Heart left ventricle (tissue), 16 donors: ENCODE measurements around the gene LPAR3. TPM values are rescaled to one million over a fixed set of nuclear protein-coding genes. Genes with fewer than 3 reads are reported as not detected.

Experiments
- ATAC-seq, 4 donors: fragments of 200-7000 bp; cut with Tn5 transposase; one replicate each; pipeline ENCODE4 v1.9.1; 2020 to 2022; ENCODE audit warnings: moderate library complexity in 4 of 4, mild to moderate bottlenecking in 3 of 4, moderate number of reproducible peaks in 1 of 4
- DNase-seq, 5 donors: peaks; one replicate each; pipeline ENCODE4 v3.0.0-alpha.2; 2020
- H3K27ac ChIP-seq, 12 donors: fragments of 200-600 bp; sonication (generic) in 4 of 12; one replicate each; pipeline versions ENCODE4 v1.5.0 to v1.8.0; 2016 to 2022; ENCODE audit warnings: mild to moderate bottlenecking in 2 of 12
- H3K27me3 ChIP-seq, 9 donors: fragments of 200-600 bp; sonication (generic) in 2 of 9; one replicate each; pipeline versions ENCODE4 v1.5.1 to v1.8.0; 2016 to 2022; ENCODE audit warnings: mild to moderate bottlenecking in 3 of 9
- H3K36me3 ChIP-seq, 9 donors: fragments of 200-600 bp; sonication (generic) in 2 of 9; one replicate each; pipeline versions ENCODE4 v1.5.0 to v1.8.0; 2018 to 2022; ENCODE audit warnings: mild to moderate bottlenecking in 2 of 9
- H3K4me1 ChIP-seq, 12 donors: fragments of 200-600 bp; sonication (generic) in 4 of 12; one replicate each; pipeline versions ENCODE4 v1.5.0 to v1.8.0; 2016 to 2022; ENCODE audit warnings: mild to moderate bottlenecking in 3 of 12
- H3K4me3 ChIP-seq, 12 donors: fragments of 200-600 bp; sonication (generic) in 4 of 12; one replicate each; pipeline versions ENCODE4 v1.5.0 to v1.8.0; 2017 to 2022; ENCODE audit warnings: mild to moderate bottlenecking in 9 of 12, moderate library complexity in 4 of 12
- H3K9me3 ChIP-seq, 12 donors: fragments of 200-600 bp; sonication (generic) in 4 of 12; one replicate each; pipeline versions ENCODE4 v1.5.0 to v1.8.0; 2016 to 2022; ENCODE audit warnings: mild to moderate bottlenecking in 1 of 12
- CTCF ChIP-seq, 12 donors: fragments of 200-600 bp; sonication (generic) in 4 of 12; IDR thresholded peaks; one replicate each; pipeline versions ENCODE4 v1.5.0 to v1.8.0; 2018 to 2022; ENCODE audit warnings: antibody characterized with exemption in 12 of 12, mild to moderate bottlenecking in 5 of 12
- POLR2A ChIP-seq, 2 donors: fragments of 450-650 bp; IDR thresholded peaks; one replicate each; pipeline ENCODE4 v1.6.1; 2017; ENCODE audit warnings: antibody characterized with exemption in 2 of 2, mild to moderate bottlenecking in 2 of 2, moderate library complexity in 2 of 2
- WGBS, 4 donors: extraction: QIAGEN DNeasy Blood & Tissue Kit in 2 of 4; methylation state at CpG; one replicate each; pipeline versions ENCODE4 v1.1.5 to v1.1.7; 2013 to 2018; 5-methylcytosine and 5-hydroxymethylcytosine counted together
- intact Hi-C, 10 donors: fragments of 100-400 bp; cut with DNase I; formaldehyde crosslinking; loops; one replicate each; pipeline versions ENCODE4 v1.11.1 to v1.14.2; 2022
- polyA plus RNA-seq, 2 donors: library from polyadenylated mRNA; stranded (reverse); fragments of 200-250 nt; gene quantifications; one replicate each; pipeline ENCODE4 v1.2.3, GENCODE V29; 2013
- total RNA-seq, 9 donors: library from RNA; depleted of rRNA in 2 of 9; stranded (reverse); fragments of >200 nt in 2 of 9; fragmentation: NEBNext Ultra II Directional in 3 of 9; extraction: Animal tissue kit (Norgen Biotek cat#: 25700) in 3 of 9; gene quantifications; one replicate each; pipeline versions ENCODE4 v1.1.0 to v1.2.4, GENCODE V29; 2016 to 2023
- donor health status: ischemic (EF 13 %, LVEDD 7.1; RV severe dilation, severe dysfunction).
- donor health status: healthy with polysubstance abuse.
- donor health status: DM: no; HTN: yes; CAD: no.
- donor health status: DM: no; HTN: no; CAD: no.
- donor health status: ischemic (EF 25% LVEDD 6.9; RV normal size, moderate dysfunction).
- donor health status: ischemic (EF 25% LVEDD 5.7; RV mildly dilated, moderate dysfunction).
- donor health status: healthy.
- donor health status: DM: yes; HTN: yes; CAD: no.
- donor health status: ischemic (EF 35%, LVEDD 5.7; RV mildly dilated, moderate dysfunction).
- donor health status: nonischemic (EF 11% LVEDD 7.7; RV severe dilation, severe dysfunction).
- donor health status: DM: yes; HTN: yes; CAD: no.
- donor health status: PGD.
- donor health status: ischemic (EF 29% LVEDD 5.4; RV normal size, mild dysfunction).
- donor health status: nonischemic (EF 23%, LVEDD 6.1; RV moderate dilation, normal function).

The LPAR3 gene
- total and polyA plus RNA-seq, 11 donors, result 5.9 to 25.0 (median 11.5) TPM

GRCh38 chr1:84844094-84844493 is 48.9 kb downstream of the LPAR3 start:
- TF ChIP-seq CTCF (IDR thresholded peaks at IDR 0.05) (no peak), POLR2A (IDR thresholded peaks at IDR 0.05) (no peak)
- Histone ChIP-seq H3K9me3 (no peaks in the 10 kb centered on the region), H3K4me1 (peaks cover 0 to 19% (median 7%) of the 10 kb centered on the region in 12 donors), H3K36me3 (no peaks in the 10 kb centered on the region), H3K27me3 (no peaks in the 10 kb centered on the region), H3K4me3 (no peak overlapping the region), H3K27ac (no peak overlapping the region)
- ATAC-seq, result no peak
- intact Hi-C loops, result no loop called here
- DNase-seq, result no peak

- Histone ChIP-seq H3K4me3 (no peak overlapping the region), H3K27me3 (peaks cover 0 to 4% (median 0%) of the 10 kb centered on the region in 9 donors), H3K36me3 (no peaks in the 10 kb centered on the region), H3K4me1 (peaks cover 0 to 17% (median 5%) of the 10 kb centered on the region in 12 donors), H3K9me3 (no peaks in the 10 kb centered on the region), H3K27ac (no peak overlapping the region)
- intact Hi-C loops, result no loop called here
- no peak for ATAC-seq
- no peak for TF ChIP-seq POLR2A (IDR thresholded peaks at IDR 0.05)
- no peak for TF ChIP-seq CTCF (IDR thresholded peaks at IDR 0.05)
- no peak for DNase-seq
- 65 to 75% (median 66%) methylated on average over 3 of the region's 3 CpGs for WGBS, 4 donors
Measured at GRCh38 chr1:84842748-84843231, 50.2 kb downstream of the LPAR3 start.

- H3K27ac ChIP-seq, result no peak overlapping the region
- WGBS, 4 donors, result 82 to 89% (median 86%) methylated on average over 2 of the region's 2 CpGs
- H3K36me3 ChIP-seq, result no peaks in the 10 kb centered on the region
- TF ChIP-seq CTCF (IDR thresholded peaks at IDR 0.05) (no peak), POLR2A (IDR thresholded peaks at IDR 0.05) (no peak)
- intact Hi-C loops, result no loop called here
- H3K9me3 ChIP-seq, result no peaks in the 10 kb centered on the region
- DNase-seq, result no peak
- peaks cover 0 to 4% (median 0%) of the 10 kb centered on the region in 9 donors for H3K27me3 ChIP-seq
- H3K4me3 ChIP-seq, result no peak overlapping the region
- H3K4me1 ChIP-seq, result peaks cover 0 to 9% (median under 1%) of the 10 kb centered on the region in 12 donors
- no peak for ATAC-seq
Measured at GRCh38 chr1:84841971-84842370, 51.0 kb downstream of the LPAR3 start.

GRCh38 chr1:84840346-84840745 is 52.7 kb downstream of the LPAR3 start:
- no peaks in the 10 kb centered on the region for H3K9me3 ChIP-seq
- DNase-seq (no peak), ATAC-seq (no peak)
- no peak for TF ChIP-seq POLR2A (IDR thresholded peaks at IDR 0.05)
- TF ChIP-seq CTCF (IDR thresholded peaks at IDR 0.05), result no peak
- intact Hi-C loops, result no loop called here
- H3K27ac ChIP-seq, result no peak overlapping the region
- H3K36me3 ChIP-seq, result no peaks in the 10 kb centered on the region
- H3K27me3 ChIP-seq, result peaks cover 0 to 4% (median 0%) of the 10 kb centered on the region in 9 donors
- no peak overlapping the region for H3K4me3 ChIP-seq
- peaks cover 0 to 5% (median 0%) of the 10 kb centered on the region in 12 donors for H3K4me1 ChIP-seq
